Trophoblast cell (in vitro differentiated cells and primary cell): ENCODE data around the gene THRB.

Experiments used
- DNase-seq, 2 donors: peaks; one replicate each; pipeline ENCODE4 v3.0.0-alpha.2; 2016
- H2AFZ ChIP-seq: 2 replicates; pipeline ENCODE4 v1.6.1; 2013; ENCODE audit warnings: low read length, moderate library complexity, mild to moderate bottlenecking; ENCODE audit not compliant: insufficient read depth, poor library complexity
- H2AK5ac ChIP-seq: 2 replicates; pipeline ENCODE4 v1.6.1; 2013; ENCODE audit warnings: mild to moderate bottlenecking, low read length
- H2BK120ac ChIP-seq: 2 replicates; pipeline ENCODE4 v1.6.1; 2013; ENCODE audit warnings: low read length, mild to moderate bottlenecking, moderate library complexity; ENCODE audit not compliant: insufficient read depth, poor library complexity
- H2BK12ac ChIP-seq: 2 replicates; pipeline ENCODE4 v1.6.1; 2013; ENCODE audit warnings: mild to moderate bottlenecking, low read length, moderate library complexity
- H2BK5ac ChIP-seq: 2 replicates; pipeline ENCODE4 v1.6.1; 2013; ENCODE audit warnings: low read length, low read depth, moderate library complexity, mild to moderate bottlenecking; ENCODE audit not compliant: poor library complexity
- H3K14ac ChIP-seq: 2 replicates; pipeline ENCODE4 v1.6.1; 2013; ENCODE audit warnings: mild to moderate bottlenecking, low read length
- H3K18ac ChIP-seq: 2 replicates; pipeline ENCODE4 v1.6.1; 2013; ENCODE audit warnings: mild to moderate bottlenecking, low read length
- H3K23ac ChIP-seq: 2 replicates; pipeline ENCODE4 v1.6.1; 2013; ENCODE audit warnings: low read length
- H3K27ac ChIP-seq: 2 replicates; pipeline ENCODE4 v1.5.1; 2013; ENCODE audit warnings: low read depth, mild to moderate bottlenecking, inconsistent platforms, low read length, moderate library complexity
- H3K27me3 ChIP-seq: 2 replicates; pipeline ENCODE4 v1.6.1; 2013; ENCODE audit warnings: inconsistent platforms, mild to moderate bottlenecking, low read length, moderate library complexity; ENCODE audit not compliant: insufficient read depth
- H3K36me3 ChIP-seq, 2 experiments: 1 replicate in 1 of 2; 2 replicates in 1 of 2; pipeline ENCODE4 v1.6.1; 2013; ENCODE audit warnings: low read length in 2 of 2, mild to moderate bottlenecking in 2 of 2, moderate library complexity in 1 of 2; ENCODE audit not compliant: insufficient read depth in 2 of 2, control insufficient read depth in 1 of 2
- H3K4ac ChIP-seq: 2 replicates; pipeline ENCODE4 v1.6.1; 2013; ENCODE audit warnings: low read depth, mild to moderate bottlenecking, low read length, moderate library complexity
- H3K4me1 ChIP-seq, 2 experiments: 1 replicate in 1 of 2; 2 replicates in 1 of 2; pipeline ENCODE4 v1.6.1; 2013; ENCODE audit warnings: low read length in 2 of 2, mild to moderate bottlenecking in 2 of 2, moderate library complexity in 1 of 2; ENCODE audit not compliant: insufficient read depth in 2 of 2, control insufficient read depth in 1 of 2
- H3K4me2 ChIP-seq: 2 replicates; pipeline ENCODE4 v1.6.1; 2013; ENCODE audit warnings: inconsistent platforms, mild to moderate bottlenecking, low read length, moderate library complexity
- H3K4me3 ChIP-seq: 2 replicates; pipeline ENCODE4 v1.5.1; 2013; ENCODE audit warnings: mild to moderate bottlenecking, low read depth, low read length, inconsistent platforms
- H3K79me1 ChIP-seq: one replicate; pipeline ENCODE4 v1.6.1; 2013; ENCODE audit warnings: low read length
- H3K79me2 ChIP-seq: 2 replicates; pipeline ENCODE4 v1.6.1; 2013; ENCODE audit warnings: low read length, mild to moderate bottlenecking; ENCODE audit not compliant: control insufficient read depth, insufficient read depth, poor library complexity
- H3K9ac ChIP-seq: 2 replicates; pipeline ENCODE4 v1.6.1; 2013; ENCODE audit warnings: mild to moderate bottlenecking, low read length
- H3K9me3 ChIP-seq: 2 replicates; pipeline ENCODE4 v1.6.1; 2013; ENCODE audit warnings: low read depth, mild to moderate bottlenecking, control low read depth, inconsistent platforms, low read length; ENCODE audit not compliant: insufficient read depth
- H4K12ac ChIP-seq: 2 replicates; pipeline ENCODE4 v1.6.1; 2013; ENCODE audit warnings: low read depth, mild to moderate bottlenecking, low read length, moderate library complexity
- H4K8ac ChIP-seq: 2 replicates; pipeline ENCODE4 v1.6.1; 2013; ENCODE audit warnings: low read depth, mild to moderate bottlenecking, low read length, moderate library complexity
- H4K91ac ChIP-seq: one replicate; pipeline ENCODE4 v1.6.1; 2013; ENCODE audit warnings: low read depth, mild to moderate bottlenecking, low read length, moderate library complexity
- WGBS: extraction: QIAGEN DNeasy Blood & Tissue Kit; methylation state at CpG from one replicate; pipeline ENCODE4 v1.1.7; 2013; ENCODE audit warnings: missing lambda C conversion rate; ENCODE audit not compliant: insufficient read length, insufficient coverage; ENCODE audit errors: extremely low coverage; 5-methylcytosine and 5-hydroxymethylcytosine counted together

The THRB gene

DNA sequence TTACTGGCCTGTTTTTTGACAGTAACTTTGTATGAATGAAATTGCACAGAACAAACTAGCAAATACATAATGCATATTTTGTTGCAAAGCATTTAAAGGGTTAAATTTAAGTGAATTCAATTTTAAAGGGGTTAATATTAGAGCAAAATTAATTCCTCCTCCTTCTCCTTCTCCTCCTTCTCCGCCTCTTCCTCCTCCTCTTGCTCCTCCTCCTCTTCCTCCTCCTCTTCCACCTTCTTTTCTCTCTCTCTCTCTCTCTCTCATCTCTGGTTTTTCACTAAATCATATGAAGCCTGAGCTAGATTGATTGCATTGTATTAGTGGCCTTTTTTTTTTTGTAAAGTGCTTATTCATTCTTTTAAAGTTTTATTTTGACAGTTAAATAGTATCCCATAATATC, 154.5 kb downstream of the THRB start:
- no peak for DNase-seq
- H4K8ac ChIP-seq = no peak overlapping the region
- peaks cover 2 to 7% of the 10 kb centered on the region in 2 experiments for H3K36me3 ChIP-seq
- no peaks in the 10 kb centered on the region for H3K27me3 ChIP-seq
- H3K9ac ChIP-seq = no peak overlapping the region
- H3K9me3 ChIP-seq = no peaks in the 10 kb centered on the region
- no peak overlapping the region for H3K23ac ChIP-seq
- H2AFZ ChIP-seq = no peak overlapping the region
- no peak overlapping the region for H3K27ac ChIP-seq
- no peak overlapping the region for H3K4me3 ChIP-seq
- H4K91ac ChIP-seq = no peak overlapping the region
- peaks cover 2% of the 10 kb centered on the region for H3K79me2 ChIP-seq
- no peak overlapping the region for H2BK12ac ChIP-seq
- no peak overlapping the region for H3K4ac ChIP-seq
- no peak overlapping the region for H2BK120ac ChIP-seq
- H3K14ac ChIP-seq = no peak overlapping the region
- H2AK5ac ChIP-seq = no peak overlapping the region
- H3K4me2 ChIP-seq = no peak overlapping the region
- no peak overlapping the region for H2BK5ac ChIP-seq
- peaks cover 0 to 3% of the 10 kb centered on the region in 2 experiments for H3K4me1 ChIP-seq
- WGBS = no CpG with 5 or more reads among the region's 1 CpG
- no peaks in the 10 kb centered on the region for H3K79me1 ChIP-seq
- H4K12ac ChIP-seq = no peak overlapping the region
- no peak overlapping the region for H3K18ac ChIP-seq

DNA sequence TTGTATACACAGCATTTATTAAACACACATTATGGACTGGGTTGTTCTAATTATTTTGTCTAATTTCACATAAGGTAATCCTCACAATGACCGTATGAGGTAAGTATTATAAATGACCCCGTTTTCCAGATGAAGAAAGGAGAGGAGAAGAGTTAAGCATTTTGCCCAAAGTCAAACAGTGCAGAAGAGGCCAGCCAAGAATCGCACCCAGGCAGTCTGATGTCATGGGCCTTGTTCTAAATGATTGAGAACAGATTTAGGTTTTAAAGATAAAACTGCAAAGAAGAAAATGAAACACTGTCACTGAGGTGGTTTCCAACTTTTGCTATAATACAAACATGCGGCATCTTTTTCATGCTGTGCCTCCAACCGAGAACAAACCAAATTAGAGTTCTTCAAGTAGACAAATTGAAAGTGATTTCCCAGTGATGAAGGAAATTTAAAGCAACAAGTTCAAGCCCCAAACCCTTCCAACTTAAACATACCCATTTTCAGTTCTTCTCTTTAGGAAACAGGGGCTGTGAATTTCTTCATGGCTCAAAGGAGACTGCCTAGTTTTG, 155.3 kb downstream of the THRB start:
- Histone ChIP-seq H3K4me1 (peaks cover 0 to 3% of the 10 kb centered on the region in 2 experiments), H3K79me2 (peaks cover 2% of the 10 kb centered on the region), H3K4ac (no peak overlapping the region), H4K91ac (no peak overlapping the region), H3K27ac (no peak overlapping the region), H3K23ac (no peak overlapping the region), H3K4me2 (no peak overlapping the region), H2BK5ac (no peak overlapping the region), H2AK5ac (no peak overlapping the region), H3K36me3 (peaks cover 5 to 7% of the 10 kb centered on the region in 2 experiments), H3K18ac (no peak overlapping the region), H3K4me3 (no peak overlapping the region), H3K79me1 (no peaks in the 10 kb centered on the region), H2BK120ac (no peak overlapping the region), H3K14ac (no peak overlapping the region), H3K9ac (no peak overlapping the region), H4K8ac (no peak overlapping the region), H2BK12ac (no peak overlapping the region), H2AFZ (no peak overlapping the region), H4K12ac (no peak overlapping the region), H3K27me3 (no peaks in the 10 kb centered on the region), H3K9me3 (no peaks in the 10 kb centered on the region)
- DNase-seq = no peak
- WGBS = no CpG with 5 or more reads among the region's 5 CpGs

DNA sequence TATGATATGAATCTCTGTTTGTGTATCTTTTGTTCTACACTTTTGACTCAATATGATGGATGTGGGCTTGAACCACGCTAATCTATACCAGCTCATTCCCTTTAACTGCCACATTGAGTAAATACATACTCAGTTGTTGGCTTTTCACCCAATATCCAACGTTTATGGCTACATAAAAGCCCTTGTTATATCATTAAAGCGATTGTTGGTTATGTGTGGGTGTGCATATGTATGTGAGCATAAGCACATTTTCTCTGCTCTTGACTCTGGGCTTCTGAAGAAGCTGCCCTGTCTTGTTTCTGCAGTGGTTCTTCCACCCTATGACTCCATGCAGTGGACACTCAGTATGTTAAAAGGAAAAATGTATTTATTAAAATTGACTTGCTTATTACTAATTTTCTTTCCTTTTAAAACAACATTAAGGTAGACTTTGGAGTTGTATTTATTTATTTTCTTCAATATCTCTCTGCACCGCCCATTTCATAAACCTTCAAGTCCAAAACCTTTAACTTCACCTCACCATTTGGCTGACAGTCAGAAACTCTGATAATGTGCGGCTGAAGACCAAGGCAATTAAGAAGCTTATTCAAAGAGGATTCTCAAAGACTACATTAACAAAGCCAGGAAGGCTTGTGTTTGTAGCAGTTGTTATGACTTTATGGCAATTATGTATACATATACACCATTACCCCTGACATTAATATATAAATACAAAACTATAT, 156.1 kb downstream of the THRB start:
- Histone ChIP-seq H3K4ac (no peak overlapping the region), H3K9ac (no peak overlapping the region), H4K8ac (no peak overlapping the region)

DNA sequence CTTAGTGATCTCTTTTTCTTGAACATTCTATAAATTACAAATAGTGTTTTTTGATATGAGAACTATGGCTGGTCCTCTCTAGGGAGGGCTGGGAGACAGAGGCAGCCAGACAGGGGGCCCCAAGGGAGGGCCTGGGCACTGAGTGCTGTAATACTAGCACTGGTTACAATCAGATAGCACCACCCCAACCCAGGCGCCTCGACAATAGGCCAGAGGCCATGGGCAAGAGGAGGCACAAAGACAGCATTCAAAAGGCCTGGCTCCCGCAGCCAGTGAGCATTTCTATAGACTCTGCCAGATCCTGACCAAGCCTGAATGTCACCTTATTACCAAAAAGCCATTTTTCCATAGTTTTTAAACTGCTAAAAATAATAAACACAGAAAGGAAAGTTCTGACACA, 158.5 kb downstream of the THRB start:
- H4K12ac ChIP-seq = no peak overlapping the region
- no peaks in the 10 kb centered on the region for H3K79me2 ChIP-seq
- no peak overlapping the region for H2AFZ ChIP-seq
- no peaks in the 10 kb centered on the region for H3K27me3 ChIP-seq
- no peak overlapping the region for H3K23ac ChIP-seq
- no peaks in the 10 kb centered on the region for H3K79me1 ChIP-seq
- no peak overlapping the region for H2BK5ac ChIP-seq
- no peak overlapping the region for H3K4me3 ChIP-seq
- H3K4ac ChIP-seq = no peak overlapping the region
- H2BK12ac ChIP-seq = no peak overlapping the region
- H2AK5ac ChIP-seq = no peak overlapping the region
- no peaks in the 10 kb centered on the region for H3K9me3 ChIP-seq
- no peak overlapping the region for H4K91ac ChIP-seq
- no peak overlapping the region for H3K18ac ChIP-seq
- H2BK120ac ChIP-seq = no peak overlapping the region
- peaks cover 5 to 8% of the 10 kb centered on the region in 2 experiments for H3K36me3 ChIP-seq
- no peak overlapping the region for H3K14ac ChIP-seq
- H3K9ac ChIP-seq = no peak overlapping the region
- DNase-seq = no peak
- H3K27ac ChIP-seq = no peak overlapping the region
- no peak overlapping the region for H3K4me2 ChIP-seq
- H4K8ac ChIP-seq = no peak overlapping the region
- H3K4me1 ChIP-seq = no peaks in the 10 kb centered on the region
- WGBS = no CpG with 5 or more reads among the region's 3 CpGs

More for the DNA sequence above, 156.1 kb downstream of the THRB start:
- WGBS = no CpG with 5 or more reads among the region's 5 CpGs
- Histone ChIP-seq H3K79me2 (peaks cover 2% of the 10 kb centered on the region), H3K79me1 (no peaks in the 10 kb centered on the region), H2AK5ac (no peak overlapping the region), H2BK120ac (no peak overlapping the region), H2AFZ (no peak overlapping the region), H3K36me3 (peaks cover 5 to 7% of the 10 kb centered on the region in 2 experiments), H3K4me2 (no peak overlapping the region), H2BK12ac (no peak overlapping the region), H3K4me3 (no peak overlapping the region), H4K12ac (no peak overlapping the region), H3K27me3 (no peaks in the 10 kb centered on the region), H4K91ac (no peak overlapping the region), H2BK5ac (no peak overlapping the region), H3K4me1 (peaks cover 0 to 3% of the 10 kb centered on the region in 2 experiments), H3K27ac (no peak overlapping the region), H3K14ac (no peak overlapping the region), H3K18ac (no peak overlapping the region), H3K9me3 (no peaks in the 10 kb centered on the region), H3K23ac (no peak overlapping the region)
- no peak for DNase-seq
